T-helper 9 cell (primary cell): ENCODE data around the gene TNNC2.

ENCODE experiments used
- DNase-seq: peaks from one replicate; pipeline ENCODE4 v3.0.0-alpha.2; 2020

The TNNC2 gene

DNA sequence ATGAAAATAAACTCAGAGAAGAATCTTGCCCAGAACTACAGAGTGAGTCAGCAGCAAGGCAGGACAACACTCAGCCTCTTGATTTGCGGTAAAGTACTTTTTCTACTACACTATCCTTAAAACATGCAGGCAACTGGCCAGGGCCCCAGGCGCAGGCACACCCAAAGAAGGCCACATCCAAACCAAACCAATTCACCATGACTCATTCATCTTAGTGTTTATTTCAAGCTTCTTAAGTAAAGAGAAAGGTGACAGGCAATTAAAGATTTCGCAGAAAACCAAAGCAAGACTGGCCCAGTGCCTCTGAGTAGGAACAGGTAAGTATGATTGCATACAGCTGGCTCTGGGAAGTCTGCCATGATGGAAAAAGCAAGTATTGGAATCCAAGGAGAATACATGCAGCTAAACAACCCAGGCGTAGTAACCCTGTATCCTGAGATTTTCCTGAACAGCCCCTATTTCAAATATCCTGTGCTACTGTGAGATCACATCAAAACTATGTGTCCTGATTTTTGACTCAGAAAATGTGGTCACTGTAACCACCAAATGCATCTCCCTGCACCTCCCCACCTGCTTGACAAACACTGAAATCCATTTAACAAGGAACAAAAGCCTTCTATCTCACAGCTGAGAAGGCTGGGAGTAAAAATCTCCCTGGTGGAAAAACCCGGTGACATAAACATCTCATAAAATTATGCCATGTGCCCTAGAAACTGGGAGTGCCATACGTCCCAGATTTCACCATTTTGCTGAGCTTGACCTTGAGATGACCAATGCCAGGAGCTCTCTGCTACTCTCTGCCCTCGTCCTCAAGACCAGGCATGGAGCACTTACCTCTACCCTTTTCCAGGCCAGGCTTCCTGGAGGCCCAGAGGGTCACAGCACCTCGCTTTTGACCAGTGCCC is 47.8 kb downstream of the TNNC2 start:
- DNase-seq = no peak

DNA sequence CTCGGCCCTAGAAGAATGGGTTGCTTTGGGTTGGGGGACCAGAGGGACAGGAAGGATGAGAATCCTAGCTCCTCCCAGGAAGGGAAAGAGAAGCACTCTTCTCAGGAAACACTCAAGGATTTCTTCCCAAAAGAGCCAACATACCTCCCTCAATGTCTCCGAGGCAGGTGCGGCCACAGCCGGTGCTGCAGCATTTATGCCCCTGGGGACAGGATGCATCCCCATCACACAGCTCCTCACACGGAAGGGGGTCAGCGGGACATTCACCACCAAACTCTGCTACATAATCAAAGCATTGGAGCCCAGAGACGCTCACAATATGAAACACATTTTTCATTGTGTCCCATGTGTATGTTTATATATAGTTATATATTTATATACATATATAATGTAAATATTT is 50.2 kb downstream of the TNNC2 start:
- no peak for DNase-seq

DNA sequence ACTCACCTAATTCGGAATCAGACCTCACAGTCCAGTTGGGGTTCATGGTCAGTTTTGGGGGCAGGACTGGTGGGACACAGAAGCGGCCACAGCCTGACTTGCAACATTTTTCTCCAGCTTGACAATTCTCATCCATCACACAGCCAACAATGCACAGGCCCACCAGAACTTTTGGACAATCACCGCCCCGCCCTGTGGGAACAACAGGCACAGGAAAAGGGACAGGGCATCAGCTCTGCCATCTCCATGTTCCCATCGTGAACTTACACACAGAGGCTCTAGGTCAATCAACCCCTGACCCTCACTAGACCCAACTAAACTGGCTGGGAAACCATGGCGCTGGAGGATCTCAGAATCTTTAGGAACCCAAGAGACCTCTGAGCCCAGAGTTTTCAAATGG is 51.7 kb downstream of the TNNC2 start:
- DNase-seq = no peak

DNA sequence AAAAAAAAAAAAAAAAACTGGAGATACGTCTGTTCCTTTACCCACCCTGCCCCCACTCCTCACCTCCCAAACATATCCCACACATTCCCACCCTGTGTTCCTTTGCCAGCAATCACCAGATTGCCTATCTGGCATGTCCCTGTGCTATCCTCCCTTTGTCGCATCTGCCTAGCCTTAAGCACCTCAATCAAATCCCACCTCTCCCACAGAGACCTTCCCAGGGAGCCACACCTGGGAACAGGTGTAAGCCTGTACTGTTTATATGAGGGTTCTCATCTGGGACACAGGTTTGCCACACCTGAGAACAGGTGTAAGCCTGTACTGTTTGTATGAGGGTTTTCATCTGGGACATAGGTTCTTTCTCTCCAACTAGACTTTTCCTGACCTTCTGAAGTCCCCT is 52.2 kb downstream of the TNNC2 start:
- DNase-seq = no peak
